Mesodermal cell (in vitro differentiated cells): ENCODE data around the gene TMEFF1.

ENCODE experiments used
- H3K27ac ChIP-seq: 2 replicates; pipeline ENCODE4 v1.7.0; 2013; ENCODE audit warnings: mild to moderate bottlenecking, low read depth, low read length, moderate library complexity; ENCODE audit not compliant: severe bottlenecking
- H3K36me3 ChIP-seq: 2 replicates; pipeline ENCODE4 v1.7.1; 2013; ENCODE audit warnings: mild to moderate bottlenecking, low read length, moderate library complexity; ENCODE audit not compliant: control insufficient read depth, insufficient read depth
- H3K4me1 ChIP-seq: one replicate; pipeline ENCODE4 v1.7.1; 2013; ENCODE audit warnings: mild to moderate bottlenecking, low read length; ENCODE audit not compliant: insufficient read depth, control insufficient read depth, poor library complexity, severe bottlenecking
- H3K4me3 ChIP-seq: 2 replicates; pipeline ENCODE4 v1.7.0; 2013; ENCODE audit warnings: low read length, control low read depth, mild to moderate bottlenecking; ENCODE audit not compliant: insufficient read depth, poor library complexity, severe bottlenecking; ENCODE audit errors: extremely low read depth
- H3K9me3 ChIP-seq: 2 replicates; pipeline ENCODE4 v1.7.1; 2013; ENCODE audit warnings: mild to moderate bottlenecking, low read length, moderate library complexity; ENCODE audit not compliant: control insufficient read depth
- whole genome bisulfite sequencing, 2 experiments: methylation state at CpG; one replicate each; pipeline ENCODE4 v1.1.5; 2013; ENCODE audit warnings: missing lambda C conversion rate in 2 of 2; ENCODE audit not compliant: insufficient coverage in 2 of 2; 5-methylcytosine and 5-hydroxymethylcytosine counted together

Gene TMEFF1

DNA sequence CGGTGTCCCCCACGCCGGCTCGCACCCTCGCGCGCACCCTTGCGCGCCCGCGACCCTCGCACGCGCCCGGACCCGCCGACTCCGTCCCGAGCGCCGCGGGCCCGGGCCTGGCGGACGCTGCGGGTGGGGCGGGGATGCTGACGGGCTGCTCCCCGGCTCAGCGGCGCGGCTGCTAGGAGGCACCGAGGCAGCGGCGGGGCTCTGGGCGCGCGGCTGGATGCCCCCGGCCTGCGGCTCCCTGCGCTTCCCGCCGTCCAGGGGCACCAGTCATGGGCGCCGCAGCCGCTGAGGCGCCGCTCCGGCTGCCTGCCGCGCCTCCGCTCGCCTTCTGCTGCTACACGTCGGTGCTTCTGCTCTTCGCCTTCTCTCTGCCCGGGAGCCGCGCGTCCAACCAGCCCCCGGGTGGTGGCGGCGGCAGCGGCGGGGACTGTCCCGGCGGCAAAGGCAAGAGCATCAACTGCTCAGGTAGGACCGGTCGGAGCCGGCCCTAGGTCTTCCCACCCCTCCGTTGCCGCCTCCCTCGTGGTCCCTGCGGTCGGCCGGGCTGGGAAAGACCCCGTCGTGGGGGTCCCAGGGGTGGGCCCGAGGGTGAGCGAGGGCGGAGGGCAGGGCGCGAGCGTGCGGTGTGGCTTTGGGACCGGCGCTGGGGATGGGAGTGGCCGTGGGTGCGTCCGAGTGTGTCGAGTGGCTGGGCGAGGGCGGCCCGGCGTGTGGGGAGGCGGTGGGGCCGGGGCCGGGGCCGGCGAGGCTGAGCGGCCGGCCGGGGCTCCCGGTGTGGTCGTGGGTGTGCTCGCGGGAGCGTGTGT is 530 bp downstream of the TMEFF1 start:
- 0 to 1% methylated on average over 73 to 86 of the region's 108 CpGs for WGBS, 2 experiments
- Histone ChIP-seq H3K4me1 (peaks cover 4% of the 10 kb centered on the region), H3K36me3 (peaks cover 8% of the 10 kb centered on the region), H3K4me3 (peak overlapping the region; percentile 86), H3K9me3 (no peaks in the 10 kb centered on the region), H3K27ac (peak overlapping the region; percentile 57)

DNA sequence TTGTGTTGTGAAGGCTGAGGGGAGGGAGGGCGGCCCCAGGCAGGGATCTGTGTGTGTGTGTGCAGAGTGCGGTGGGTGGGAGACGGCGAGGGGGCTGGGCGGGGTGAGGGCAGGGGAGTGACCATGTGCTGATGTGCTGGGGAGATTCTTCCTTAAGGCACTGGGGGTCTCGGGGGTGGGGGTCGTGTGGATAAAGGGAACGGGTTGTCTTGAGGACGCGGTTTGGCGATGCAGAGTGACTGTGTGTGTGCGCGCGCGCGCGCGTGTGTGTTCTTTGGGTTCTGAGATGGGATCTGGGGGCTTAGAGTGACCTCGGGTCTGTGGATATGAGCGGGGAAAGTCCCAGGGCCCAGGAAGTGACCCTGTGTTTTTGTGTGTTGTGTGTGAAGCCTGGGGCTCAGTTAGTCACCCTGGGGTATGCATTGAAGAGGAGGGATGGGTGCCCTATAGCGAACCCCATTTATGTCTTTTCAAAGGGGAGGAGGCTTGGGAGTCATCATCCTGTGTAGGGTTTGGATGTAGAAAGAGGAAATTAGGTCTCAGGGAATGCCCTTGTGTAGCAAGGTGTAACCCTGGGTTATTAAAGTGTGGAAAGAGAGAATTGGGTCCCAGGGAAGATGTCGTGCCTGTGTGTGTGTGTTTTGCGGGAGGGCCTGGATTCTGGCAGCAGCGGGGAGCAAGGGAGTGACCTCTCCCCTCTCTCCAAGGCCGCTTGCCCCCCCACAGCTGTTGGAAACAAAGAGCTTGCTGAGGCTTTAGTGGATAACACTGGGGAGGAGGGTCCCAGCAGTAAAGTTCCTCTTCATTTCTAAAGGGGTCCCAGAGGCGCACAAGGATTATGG is 1.4 kb downstream of the TMEFF1 start:
- Histone ChIP-seq H3K4me1 (peaks cover 4% of the 10 kb centered on the region), H3K9me3 (no peaks in the 10 kb centered on the region), H3K4me3 (peak overlapping the region; percentile 86), H3K36me3 (peaks cover 8% of the 10 kb centered on the region), H3K27ac (peak overlapping the region; percentile 57)
- WGBS, 2 experiments: 0 to 3% methylated on average over 12 to 18 of the region's 26 CpGs

DNA sequence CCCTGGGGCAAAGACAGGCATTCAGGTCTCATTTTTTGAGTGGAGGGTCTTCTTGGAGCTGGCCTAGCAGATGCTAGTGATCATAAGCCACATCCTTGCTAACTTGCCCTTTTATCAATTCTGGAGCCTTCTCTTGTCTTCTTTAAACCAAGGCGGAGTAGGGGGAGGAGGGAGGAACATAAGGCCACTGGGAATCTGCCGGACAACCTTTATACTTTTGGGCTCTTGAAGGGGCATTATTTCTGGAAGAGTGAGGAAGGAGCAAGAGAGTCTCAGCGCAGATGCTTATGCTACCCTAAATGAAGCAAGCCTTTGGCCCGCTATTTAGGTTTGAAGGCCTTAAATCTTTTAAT is 2.0 kb downstream of the TMEFF1 start:
- peaks cover 4% of the 10 kb centered on the region for H3K4me1 ChIP-seq
- peak overlapping the region; percentile 57 for H3K27ac ChIP-seq
- peak overlapping the region; percentile 86 for H3K4me3 ChIP-seq
- peaks cover 14% of the 10 kb centered on the region for H3K36me3 ChIP-seq
- WGBS, 2 experiments: 16 to 45% methylated on average over 2 to 4 of the region's 4 CpGs
- no peaks in the 10 kb centered on the region for H3K9me3 ChIP-seq

DNA sequence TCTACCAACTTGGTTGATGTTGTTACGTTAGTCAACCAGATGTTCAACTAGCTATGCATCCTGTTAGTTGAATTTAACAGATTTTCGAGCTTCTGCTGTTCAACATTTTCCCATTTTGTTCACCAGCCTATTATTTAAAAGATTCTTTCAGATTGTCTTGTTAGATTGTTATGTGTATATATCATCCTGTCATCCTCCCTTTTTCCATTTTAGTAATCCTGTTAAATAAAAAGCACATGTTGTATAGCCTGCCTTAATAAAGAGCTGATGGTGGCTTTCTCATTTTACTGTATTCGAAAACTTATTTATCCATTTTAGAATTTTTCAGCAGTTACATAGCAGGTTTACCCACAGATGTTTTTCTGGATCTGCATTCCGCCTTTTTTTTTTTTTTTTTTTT is 4.3 kb downstream of the TMEFF1 start:
- no peaks in the 10 kb centered on the region for H3K9me3 ChIP-seq
- H3K4me1 ChIP-seq: peaks cover 4% of the 10 kb centered on the region
- no peak overlapping the region for H3K27ac ChIP-seq
- H3K4me3 ChIP-seq: no peak overlapping the region
- peaks cover 15% of the 10 kb centered on the region for H3K36me3 ChIP-seq
- 92% methylated on average over 2 of the region's 4 CpGs; no CpG with 5 or more reads in 1 of the 2 experiments for WGBS, 2 experiments

DNA sequence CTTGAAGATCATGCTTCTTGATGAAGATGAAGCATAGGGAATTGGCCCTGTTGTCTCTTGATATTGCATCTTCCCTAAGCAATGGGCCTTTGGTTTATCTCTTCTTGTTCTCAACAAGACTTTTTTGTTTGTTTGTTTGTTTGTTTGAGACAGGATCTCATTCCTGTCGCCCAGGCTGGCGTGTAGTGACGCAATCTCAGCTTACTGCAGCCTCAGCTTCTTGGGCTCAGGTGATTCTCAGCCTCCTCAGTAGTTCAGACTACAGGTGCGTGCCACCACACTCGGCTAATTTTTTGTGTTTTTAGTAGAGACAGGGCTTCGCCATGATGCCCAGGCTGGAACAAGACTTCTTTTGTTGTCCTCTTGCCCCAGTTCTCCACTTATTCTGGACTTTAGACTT is 5.2 kb downstream of the TMEFF1 start:
- no peak overlapping the region for H3K27ac ChIP-seq
- H3K9me3 ChIP-seq: no peaks in the 10 kb centered on the region
- WGBS, 2 experiments: 100% methylated on average over 3 to 5 of the region's 6 CpGs
- H3K4me3 ChIP-seq: no peak overlapping the region
- H3K4me1 ChIP-seq: peaks cover 4% of the 10 kb centered on the region
- H3K36me3 ChIP-seq: peaks cover 15% of the 10 kb centered on the region

DNA sequence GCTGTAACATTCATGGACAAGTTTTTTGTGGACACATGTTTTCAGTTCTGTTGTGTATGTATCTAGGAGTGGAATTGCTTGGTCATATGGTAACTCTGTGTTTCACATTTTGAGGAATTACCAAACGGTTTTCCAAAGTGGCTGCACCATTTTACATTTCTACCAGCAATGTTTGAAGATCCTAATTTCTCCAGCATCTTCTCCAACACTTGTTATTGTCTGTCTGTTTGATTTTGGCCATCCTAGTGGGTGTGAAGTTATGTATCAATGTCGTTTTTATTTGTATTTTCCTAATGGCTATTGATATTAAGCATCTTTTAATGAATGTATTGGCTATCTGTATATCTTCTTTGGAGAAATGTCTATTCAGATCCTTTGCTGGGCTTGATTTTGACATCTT is 6.9 kb downstream of the TMEFF1 start:
- WGBS, 2 experiments: no CpG with 5 or more reads among the region's 2 CpGs
- Histone ChIP-seq H3K36me3 (peaks cover 15% of the 10 kb centered on the region), H3K9me3 (no peaks in the 10 kb centered on the region), H3K27ac (no peak overlapping the region), H3K4me1 (peaks cover 4% of the 10 kb centered on the region), H3K4me3 (no peak overlapping the region)

DNA sequence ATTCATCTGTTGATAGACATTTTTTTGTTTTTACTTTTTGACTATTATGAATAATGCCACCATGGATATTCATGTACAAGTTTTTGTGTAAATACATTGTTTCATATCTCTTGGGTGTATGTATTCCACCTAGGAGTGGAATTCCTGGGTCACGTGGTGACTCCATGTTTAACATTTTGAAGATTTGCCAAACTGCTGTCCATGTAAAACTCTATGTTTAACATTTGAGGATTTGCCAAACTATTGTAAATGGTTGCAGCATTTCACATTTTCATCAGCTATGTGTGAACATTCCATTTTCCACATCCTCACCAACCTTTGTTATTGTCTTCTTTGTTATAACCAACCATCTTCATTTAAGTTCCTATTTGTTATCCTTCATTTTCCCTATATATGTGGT is 12.2 kb downstream of the TMEFF1 start:
- Histone ChIP-seq H3K36me3 (no peaks in the 10 kb centered on the region), H3K9me3 (no peaks in the 10 kb centered on the region), H3K27ac (no peak overlapping the region), H3K4me1 (no peaks in the 10 kb centered on the region), H3K4me3 (no peak overlapping the region)
- WGBS, 2 experiments: 80% methylated on average over 1 of the region's 1 CpG; no CpG with 5 or more reads in 1 of the 2 experiments

DNA sequence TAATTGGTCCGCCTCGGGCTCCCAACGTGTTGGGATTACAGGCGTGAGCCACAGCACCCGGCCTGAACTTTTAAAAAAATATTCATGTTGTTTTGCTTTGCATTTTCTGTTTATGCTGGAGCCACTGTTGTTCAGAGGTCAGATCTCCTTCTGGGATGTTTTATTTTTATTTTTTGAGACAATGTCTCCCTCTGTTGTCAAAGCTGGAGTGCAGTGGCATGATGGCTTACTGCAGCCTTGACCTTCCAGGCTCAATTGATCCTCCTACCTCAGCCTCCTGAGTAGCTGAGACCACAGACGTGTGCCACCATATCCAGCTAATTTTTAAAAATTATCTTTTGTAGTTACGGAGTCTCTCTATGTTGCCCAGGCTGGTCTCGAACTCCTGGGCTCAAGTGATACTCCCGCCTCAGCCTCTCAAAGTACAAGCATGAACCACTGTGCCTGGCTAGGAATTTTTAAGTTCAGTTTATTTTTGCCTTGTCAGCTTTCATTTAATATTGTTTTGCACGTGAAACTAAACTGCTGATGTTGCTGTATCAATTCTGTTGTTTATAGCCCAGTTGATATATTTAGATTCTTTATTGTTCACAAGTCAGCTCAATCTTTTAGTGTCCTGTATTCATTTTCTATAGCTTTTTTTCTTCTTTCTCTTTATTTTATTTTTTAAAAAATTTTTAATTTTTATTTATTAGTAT is 13.7 kb downstream of the TMEFF1 start:
- Histone ChIP-seq H3K4me1 (no peaks in the 10 kb centered on the region), H3K9me3 (no peaks in the 10 kb centered on the region), H3K4me3 (no peak overlapping the region), H3K36me3 (no peaks in the 10 kb centered on the region), H3K27ac (no peak overlapping the region)
- WGBS, 2 experiments: 88 to 100% methylated on average over 9 of the region's 10 CpGs

DNA sequence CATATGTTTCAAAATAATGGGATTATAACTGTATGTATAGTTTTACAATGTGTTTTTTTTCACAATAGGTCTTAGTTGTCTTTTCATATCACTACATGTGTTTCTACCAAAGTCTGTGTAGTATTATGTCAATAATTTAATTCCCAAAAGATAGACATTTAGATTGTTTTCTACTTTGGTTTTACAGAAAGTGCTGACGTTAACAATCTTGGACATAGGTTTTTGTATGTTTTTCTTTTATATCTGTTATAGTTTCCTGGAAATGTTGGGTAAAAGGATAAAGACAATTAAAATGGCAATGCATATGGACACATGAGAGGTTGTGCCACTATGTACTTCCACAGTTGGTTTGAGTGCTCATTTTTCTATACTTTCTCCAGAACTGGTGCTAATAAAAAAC is 15.2 kb downstream of the TMEFF1 start:
- WGBS, 2 experiments: 71 to 100% methylated on average over 1 of the region's 1 CpG
- no peak overlapping the region for H3K4me3 ChIP-seq
- peaks cover 10% of the 10 kb centered on the region for H3K4me1 ChIP-seq
- no peaks in the 10 kb centered on the region for H3K36me3 ChIP-seq
- no peak overlapping the region for H3K27ac ChIP-seq
- no peaks in the 10 kb centered on the region for H3K9me3 ChIP-seq

DNA sequence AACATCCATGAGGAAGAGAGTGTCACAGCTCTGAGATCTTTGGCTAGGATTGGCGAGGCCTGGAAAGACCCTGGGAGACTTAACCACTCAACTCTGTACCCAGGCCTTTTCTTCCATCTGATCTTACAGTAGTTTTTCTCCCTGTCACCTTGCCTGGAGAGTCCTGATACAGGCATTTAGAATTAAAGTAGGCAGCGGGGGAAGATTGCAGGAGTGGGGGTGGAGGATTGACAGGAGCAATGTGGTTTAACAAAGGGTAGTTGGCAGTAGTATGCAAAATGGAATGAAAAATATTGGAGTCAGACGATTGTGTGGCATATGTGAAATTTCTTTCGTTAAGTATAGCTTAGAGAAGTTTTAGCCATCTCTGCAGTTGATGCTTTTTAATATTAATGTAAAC is 16.9 kb downstream of the TMEFF1 start:
- 70 to 79% methylated on average over 3 of the region's 4 CpGs for WGBS, 2 experiments
- H3K27ac ChIP-seq: no peak overlapping the region

More for the DNA sequence above, 16.9 kb downstream of the TMEFF1 start:
- no peaks in the 10 kb centered on the region for H3K36me3 ChIP-seq
- no peaks in the 10 kb centered on the region for H3K9me3 ChIP-seq
- no peak overlapping the region for H3K4me3 ChIP-seq
- peaks cover 10% of the 10 kb centered on the region for H3K4me1 ChIP-seq
